Vagina (tissue), 2 donors: ENCODE measurements around the gene MYEOV. TPM values are rescaled to one million over a fixed set of nuclear protein-coding genes. Genes with fewer than 3 reads are reported as not detected.

Experiments
- DNase-seq, 2 donors: peaks; one replicate each; pipeline ENCODE4 v3.0.0-alpha.2; 2017; ENCODE audit errors: extremely low spot score in 2 of 2
- H3K27ac ChIP-seq: fragments of 200-600 bp; sonication (generic); one replicate; pipeline ENCODE4 v1.5.1; 2019
- H3K27me3 ChIP-seq: fragments of 200-600 bp; sonication (generic); one replicate; pipeline ENCODE4 v1.5.1; 2019
- H3K36me3 ChIP-seq, 2 donors: fragments of 200-600 bp; sonication (generic); one replicate each; pipeline ENCODE4 v1.5.1; 2017 to 2019
- H3K4me1 ChIP-seq: fragments of 200-600 bp; sonication (generic); one replicate; pipeline ENCODE4 v1.5.1; 2019
- H3K4me3 ChIP-seq, 2 donors: fragments of 200-600 bp; sonication (generic); 1 replicate in 1 of 2; 2 replicates in 1 of 2; pipeline ENCODE4 v1.5.1; 2016 to 2019
- H3K9me3 ChIP-seq: fragments of 200-600 bp; sonication (generic); one replicate; pipeline ENCODE4 v1.5.1; 2019
- POLR2A ChIP-seq, 2 donors: fragments of 450-650 bp; IDR thresholded peaks; one replicate each; pipeline ENCODE4 v1.6.1; 2017; ENCODE audit warnings: antibody characterized with exemption in 2 of 2, mild to moderate bottlenecking in 2 of 2, moderate library complexity in 2 of 2
- POLR2AphosphoS5 ChIP-seq, 2 donors: sonication (generic); formaldehyde crosslinking; IDR thresholded peaks; one replicate each; pipeline ENCODE4 v1.9.0; 2017; ENCODE audit warnings: antibody characterized with exemption in 2 of 2, mild to moderate bottlenecking in 2 of 2, low read depth in 1 of 2; ENCODE audit not compliant: insufficient read depth in 1 of 2
- intact Hi-C: fragments of 100-400 bp; cut with DNase I; formaldehyde crosslinking; loops from one replicate; pipeline ENCODE4 v1.15.1; 2023
- total RNA-seq: library from RNA; depleted of rRNA; stranded (reverse); fragments of >200 nt; gene quantifications from one replicate; pipeline ENCODE4 v1.2.3, GENCODE V29; 2016
- TF ChIP-seq, protein P1 (sequence below), 3 experiments: fragments of 450-650 bp in 2 of 3; fragments of 200-600 bp in 1 of 3; sonication (generic) in 1 of 3; IDR thresholded peaks; one replicate each; pipeline ENCODE4 v1.5.1; 2017 to 2019; ENCODE audit warnings: antibody characterized with exemption in 3 of 3, mild to moderate bottlenecking in 2 of 3, moderate library complexity in 2 of 3

MYEOV gene
- total RNA-seq, 1 donor from 2014 or later = 13.3 TPM

- H3K4me3 ChIP-seq = no peak overlapping the region
- no peak for DNase-seq
- H3K9me3 ChIP-seq = no peaks in the 10 kb centered on the region
- H3K27me3 ChIP-seq = no peaks in the 10 kb centered on the region
- TF ChIP-seq POLR2AphosphoS5 (IDR thresholded peaks at IDR 0.05; ENCODE audit: insufficient read depth in 1 of 2, low read depth in 1 of 2) (no peak), POLR2A (IDR thresholded peaks at IDR 0.05) (no peak)
- TF ChIP-seq, protein P1, sequence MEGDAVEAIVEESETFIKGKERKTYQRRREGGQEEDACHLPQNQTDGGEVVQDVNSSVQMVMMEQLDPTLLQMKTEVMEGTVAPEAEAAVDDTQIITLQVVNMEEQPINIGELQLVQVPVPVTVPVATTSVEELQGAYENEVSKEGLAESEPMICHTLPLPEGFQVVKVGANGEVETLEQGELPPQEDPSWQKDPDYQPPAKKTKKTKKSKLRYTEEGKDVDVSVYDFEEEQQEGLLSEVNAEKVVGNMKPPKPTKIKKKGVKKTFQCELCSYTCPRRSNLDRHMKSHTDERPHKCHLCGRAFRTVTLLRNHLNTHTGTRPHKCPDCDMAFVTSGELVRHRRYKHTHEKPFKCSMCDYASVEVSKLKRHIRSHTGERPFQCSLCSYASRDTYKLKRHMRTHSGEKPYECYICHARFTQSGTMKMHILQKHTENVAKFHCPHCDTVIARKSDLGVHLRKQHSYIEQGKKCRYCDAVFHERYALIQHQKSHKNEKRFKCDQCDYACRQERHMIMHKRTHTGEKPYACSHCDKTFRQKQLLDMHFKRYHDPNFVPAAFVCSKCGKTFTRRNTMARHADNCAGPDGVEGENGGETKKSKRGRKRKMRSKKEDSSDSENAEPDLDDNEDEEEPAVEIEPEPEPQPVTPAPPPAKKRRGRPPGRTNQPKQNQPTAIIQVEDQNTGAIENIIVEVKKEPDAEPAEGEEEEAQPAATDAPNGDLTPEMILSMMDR (IDR thresholded peaks at IDR 0.05) = no peak
- H3K36me3 ChIP-seq = no peaks in the 10 kb centered on the region
- intact Hi-C loops = no loop called here
- H3K27ac ChIP-seq = no peak overlapping the region
- H3K4me1 ChIP-seq = no peaks in the 10 kb centered on the region
Measured at GRCh38 chr11:69320756-69321741, 27.1 kb downstream of the MYEOV start.

DNA sequence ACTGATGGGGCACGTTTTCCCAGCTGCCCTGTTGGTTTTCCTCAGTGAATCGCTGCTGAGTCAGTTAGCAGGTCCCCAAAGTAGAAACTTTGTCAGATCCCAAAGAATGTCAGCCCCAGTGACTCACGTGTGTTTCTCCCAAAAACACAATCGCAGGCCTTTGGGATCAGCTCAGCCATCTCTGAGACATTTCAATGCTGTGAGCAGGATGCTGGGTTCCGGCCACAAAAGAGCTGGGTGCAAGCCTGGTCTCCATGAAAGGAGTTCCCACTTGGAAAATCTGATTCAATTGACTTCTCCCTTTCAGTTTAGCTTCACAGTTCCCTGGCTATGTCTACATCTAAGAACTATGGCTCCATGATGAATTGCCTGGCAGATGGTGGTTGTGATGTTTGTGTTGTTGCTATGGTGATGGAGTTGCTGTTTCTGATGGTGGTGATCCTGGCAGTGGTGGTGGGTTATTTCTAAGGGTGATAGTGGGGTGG, 28.0 kb downstream of the MYEOV start:
- no peak for DNase-seq
- Histone ChIP-seq H3K4me3 (no peak overlapping the region), H3K36me3 (no peaks in the 10 kb centered on the region), H3K27me3 (no peaks in the 10 kb centered on the region), H3K27ac (no peak overlapping the region), H3K9me3 (no peaks in the 10 kb centered on the region), H3K4me1 (no peaks in the 10 kb centered on the region)
- no peak for TF ChIP-seq POLR2AphosphoS5 (IDR thresholded peaks at IDR 0.05; ENCODE audit: insufficient read depth in 1 of 2, low read depth in 1 of 2)
- TF ChIP-seq POLR2A (IDR thresholded peaks at IDR 0.05) = no peak
- TF ChIP-seq, protein P1 (IDR thresholded peaks at IDR 0.05) = no peak
- intact Hi-C loops = no loop called here

- intact Hi-C loops = no loop called here
- no peak overlapping the region for H3K4me3 ChIP-seq
Measured at GRCh38 chr11:69325446-69325845, 31.5 kb downstream of the MYEOV start.

GRCh38 chr11:69326622-69327219, 32.8 kb downstream of the MYEOV start:
- Histone ChIP-seq H3K36me3 (no peaks in the 10 kb centered on the region), H3K9me3 (no peaks in the 10 kb centered on the region), H3K27me3 (no peaks in the 10 kb centered on the region), H3K4me3 (no peak overlapping the region), H3K4me1 (no peaks in the 10 kb centered on the region), H3K27ac (no peak overlapping the region)
- DNase-seq = peak; percentile 11 to 61
- intact Hi-C loops = no loop called here
- TF ChIP-seq, protein P1 (IDR thresholded peaks at IDR 0.05) = no peak
- TF ChIP-seq POLR2AphosphoS5 (IDR thresholded peaks at IDR 0.05; ENCODE audit: insufficient read depth in 1 of 2, low read depth in 1 of 2) (no peak), POLR2A (IDR thresholded peaks at IDR 0.05) (no peak)

More at GRCh38 chr11:69325446-69325845, 31.5 kb downstream of the MYEOV start:
- peak; percentile 60 to 67 for DNase-seq
- Histone ChIP-seq H3K27me3 (no peaks in the 10 kb centered on the region), H3K4me1 (no peaks in the 10 kb centered on the region), H3K9me3 (no peaks in the 10 kb centered on the region), H3K27ac (no peak overlapping the region), H3K36me3 (no peaks in the 10 kb centered on the region)
- TF ChIP-seq, protein P1 (IDR thresholded peaks at IDR 0.05) = no peak
- TF ChIP-seq POLR2AphosphoS5 (IDR thresholded peaks at IDR 0.05; ENCODE audit: insufficient read depth in 1 of 2, low read depth in 1 of 2) (no peak), POLR2A (IDR thresholded peaks at IDR 0.05) (no peak)
